ENCODE results near the gene OR2Z1. TPM values are rescaled to one million over a fixed set of nuclear protein-coding genes. Genes with fewer than 3 reads are reported as not detected.

OR2Z1 gene, protein sequence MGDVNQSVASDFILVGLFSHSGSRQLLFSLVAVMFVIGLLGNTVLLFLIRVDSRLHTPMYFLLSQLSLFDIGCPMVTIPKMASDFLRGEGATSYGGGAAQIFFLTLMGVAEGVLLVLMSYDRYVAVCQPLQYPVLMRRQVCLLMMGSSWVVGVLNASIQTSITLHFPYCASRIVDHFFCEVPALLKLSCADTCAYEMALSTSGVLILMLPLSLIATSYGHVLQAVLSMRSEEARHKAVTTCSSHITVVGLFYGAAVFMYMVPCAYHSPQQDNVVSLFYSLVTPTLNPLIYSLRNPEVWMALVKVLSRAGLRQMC
- total RNA-seq (2021; fragmentation: NEBNext Ultra II Directional; extraction: Animal tissue kit (Norgen Biotek cat#: 25700)) = not detected
- long read RNA-seq = 0 reads

- TF ChIP-seq, protein P1, sequence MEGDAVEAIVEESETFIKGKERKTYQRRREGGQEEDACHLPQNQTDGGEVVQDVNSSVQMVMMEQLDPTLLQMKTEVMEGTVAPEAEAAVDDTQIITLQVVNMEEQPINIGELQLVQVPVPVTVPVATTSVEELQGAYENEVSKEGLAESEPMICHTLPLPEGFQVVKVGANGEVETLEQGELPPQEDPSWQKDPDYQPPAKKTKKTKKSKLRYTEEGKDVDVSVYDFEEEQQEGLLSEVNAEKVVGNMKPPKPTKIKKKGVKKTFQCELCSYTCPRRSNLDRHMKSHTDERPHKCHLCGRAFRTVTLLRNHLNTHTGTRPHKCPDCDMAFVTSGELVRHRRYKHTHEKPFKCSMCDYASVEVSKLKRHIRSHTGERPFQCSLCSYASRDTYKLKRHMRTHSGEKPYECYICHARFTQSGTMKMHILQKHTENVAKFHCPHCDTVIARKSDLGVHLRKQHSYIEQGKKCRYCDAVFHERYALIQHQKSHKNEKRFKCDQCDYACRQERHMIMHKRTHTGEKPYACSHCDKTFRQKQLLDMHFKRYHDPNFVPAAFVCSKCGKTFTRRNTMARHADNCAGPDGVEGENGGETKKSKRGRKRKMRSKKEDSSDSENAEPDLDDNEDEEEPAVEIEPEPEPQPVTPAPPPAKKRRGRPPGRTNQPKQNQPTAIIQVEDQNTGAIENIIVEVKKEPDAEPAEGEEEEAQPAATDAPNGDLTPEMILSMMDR (IDR thresholded peaks at IDR 0.05) = no peak
- DNase-seq = no peak
- peaks cover 2% of the 10 kb centered on the region for H3K27me3 Mint-ChIP-seq (ENCODE audit: insufficient read depth)
- H3K9me3 Mint-ChIP-seq = peaks cover 43% of the 10 kb centered on the region
- peaks cover 9% of the 10 kb centered on the region; the same call in 1 of the 2 replicates for H3K36me3 Mint-ChIP-seq (ENCODE audit: low read depth)
- H3K4me1 Mint-ChIP-seq (ENCODE audit: low read depth) = no peaks in the 10 kb centered on the region
- H3K4me3 Mint-ChIP-seq = no peak within 1 kb of the TSS
- H3K27ac Mint-ChIP-seq = no peak within 1 kb of the TSS
Measured at GRCh38 chr19:8721334-8721733, at the start of gene OR2Z1. Gene OR2Z1, plus strand, starts transcription at chr19:8721634. Its CDS starts 9,395 bp downstream, at chr19:8731029.

- Mint-ChIP-seq H3K27me3 (ENCODE audit: insufficient read depth) (no peaks in the 10 kb centered on the region; the same call in 1 of the 2 replicates), H3K36me3 (ENCODE audit: low read depth) (peaks cover 7% of the 10 kb centered on the region), H3K9me3 (peaks cover 18% of the 10 kb centered on the region), H3K4me3 (no peak overlapping the region), H3K4me1 (ENCODE audit: low read depth) (no peaks in the 10 kb centered on the region), H3K27ac (no peak overlapping the region)
- TF ChIP-seq, protein P1 (IDR thresholded peaks at IDR 0.05) = no peak
- no peak for DNase-seq
Measured at GRCh38 chr19:8673276-8673891, 48.0 kb upstream of the OR2Z1 start.

DNA sequence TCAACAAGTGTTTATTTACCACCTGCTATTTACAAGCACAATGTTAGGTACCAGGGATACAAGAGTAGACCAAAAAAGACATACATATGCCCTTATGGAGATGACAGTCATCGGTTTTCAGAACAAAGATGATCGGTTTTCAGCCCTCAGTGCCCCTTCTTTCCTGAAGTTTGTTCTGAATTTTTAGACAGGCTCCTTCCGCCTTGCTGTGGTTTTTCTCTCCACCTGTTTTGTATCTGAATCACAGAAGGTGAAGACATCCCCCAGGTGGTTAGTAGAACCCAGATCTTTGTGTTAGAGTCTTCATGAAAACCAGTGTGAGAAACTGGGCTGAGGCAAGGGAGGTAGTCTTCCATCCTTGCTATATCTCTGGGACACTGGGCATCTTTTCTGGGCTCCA, 46.4 kb upstream of the OR2Z1 start:
- DNase-seq = no peak
- H3K4me1 Mint-ChIP-seq (ENCODE audit: low read depth) = no peaks in the 10 kb centered on the region
- H3K4me3 Mint-ChIP-seq = no peak overlapping the region
- peaks cover 18% of the 10 kb centered on the region for H3K9me3 Mint-ChIP-seq
- no peak overlapping the region for H3K27ac Mint-ChIP-seq
- peaks cover 9% of the 10 kb centered on the region for H3K36me3 Mint-ChIP-seq (ENCODE audit: low read depth)
- TF ChIP-seq, protein P1 (IDR thresholded peaks at IDR 0.05) = no peak
- H3K27me3 Mint-ChIP-seq (ENCODE audit: insufficient read depth) = no peaks in the 10 kb centered on the region; the same call in 1 of the 2 replicates

DNA sequence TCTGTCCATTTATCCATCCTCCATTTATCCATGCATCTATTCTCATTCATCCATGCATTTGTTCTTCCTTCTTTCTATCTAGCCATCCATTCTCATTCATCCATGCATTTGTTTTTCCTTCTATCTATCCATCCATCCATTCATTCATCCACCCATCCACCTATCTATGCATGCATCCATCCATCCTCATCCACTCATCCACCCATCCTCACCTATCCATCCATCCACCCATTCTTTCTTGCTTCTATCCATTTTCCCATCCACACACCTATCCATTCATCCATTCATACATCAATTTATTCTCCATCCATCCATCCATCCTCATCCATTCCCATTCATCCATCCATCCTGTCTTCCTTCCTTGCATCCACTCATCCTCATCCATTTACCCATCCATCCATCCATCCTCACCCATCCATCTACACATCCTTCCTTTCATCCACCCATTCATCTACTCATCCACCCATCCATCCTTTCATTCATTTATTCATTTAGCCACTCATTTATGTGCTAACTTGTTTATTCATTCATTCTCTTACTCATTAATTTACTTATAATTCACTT, 43.1 kb upstream of the OR2Z1 start:
- TF ChIP-seq, protein P1 (IDR thresholded peaks at IDR 0.05) = no peak
- H3K9me3 Mint-ChIP-seq = peaks cover 24% of the 10 kb centered on the region
- no peaks in the 10 kb centered on the region for H3K4me1 Mint-ChIP-seq (ENCODE audit: low read depth)
- H3K27ac Mint-ChIP-seq = no peak overlapping the region
- H3K36me3 Mint-ChIP-seq (ENCODE audit: low read depth) = peaks cover 9% of the 10 kb centered on the region
- no peaks in the 10 kb centered on the region; the same call in 1 of the 2 replicates for H3K27me3 Mint-ChIP-seq (ENCODE audit: insufficient read depth)
- no peak for DNase-seq
- no peak overlapping the region for H3K4me3 Mint-ChIP-seq

- Mint-ChIP-seq H3K9me3 (peaks cover 25% of the 10 kb centered on the region), H3K36me3 (ENCODE audit: low read depth) (peaks cover 9% of the 10 kb centered on the region), H3K4me1 (ENCODE audit: low read depth) (no peaks in the 10 kb centered on the region), H3K27me3 (ENCODE audit: insufficient read depth) (no peaks in the 10 kb centered on the region; the same call in 1 of the 2 replicates), H3K4me3 (no peak overlapping the region), H3K27ac (no peak overlapping the region)
- no peak for DNase-seq
- TF ChIP-seq, protein P1 (IDR thresholded peaks at IDR 0.05) = no peak
Measured at GRCh38 chr19:8680676-8681344, 40.6 kb upstream of the OR2Z1 start.

Data from HFFc6 (cell line).